ENCODE results near the gene HSPA9. TPM values are rescaled to one million over a fixed set of nuclear protein-coding genes. Genes with fewer than 3 reads are reported as not detected.

Gene HSPA9
- total RNA-seq = 291 TPM
- long read RNA-seq, full-length matches to known transcripts = 608 of 702 reads
- long read RNA-seq, partial matches to known transcripts = 70 of 702 reads
- long read RNA-seq, other reads (novel, unspliced or antisense) = 24 of 702 reads

DNA sequence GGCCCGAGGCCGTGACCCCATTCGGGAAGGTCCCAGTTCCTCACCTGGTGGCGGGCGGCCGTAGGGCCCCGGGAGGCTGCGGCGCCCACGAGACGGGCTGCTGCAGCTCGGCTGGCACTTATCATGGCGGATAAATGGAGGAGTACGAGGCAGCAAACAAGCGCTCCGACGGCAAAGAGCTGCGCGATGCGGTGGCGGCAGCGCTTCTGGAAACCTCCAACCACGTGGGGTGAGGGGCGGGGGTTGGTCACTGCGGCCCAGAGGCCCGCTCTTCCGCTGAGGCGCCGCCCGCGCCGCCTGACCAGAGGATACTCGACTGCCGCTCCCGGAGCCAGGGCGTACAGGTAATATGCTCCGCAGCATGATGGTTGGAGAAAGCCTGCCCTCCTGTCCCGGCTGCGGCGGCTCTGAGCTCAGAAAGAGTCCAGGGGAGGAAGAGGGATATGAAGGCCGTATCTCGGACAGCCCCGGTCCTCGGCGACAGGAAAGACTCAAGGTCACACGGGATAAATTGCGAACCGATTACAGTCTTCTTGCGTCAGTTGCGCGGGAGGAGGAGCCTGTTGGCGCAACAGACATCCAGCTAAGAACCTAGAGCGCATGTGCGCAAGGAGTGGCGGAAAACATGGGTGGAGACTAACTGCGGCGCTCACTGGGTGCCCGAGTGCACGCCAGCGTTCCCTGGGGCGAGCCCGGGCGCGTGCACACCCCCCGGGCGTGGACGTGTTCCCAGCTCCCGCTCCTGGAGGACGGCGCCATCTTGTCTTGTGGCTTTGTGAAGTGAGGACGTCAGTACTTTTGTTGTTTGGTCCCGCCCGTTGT, at the start of gene HSPA9:
HSPA9 (minus strand) TSS at position 208 of the 822 bp plus-strand sequence; CDS start at position 125, 83 bp downstream.
- peak; percentile 97 for DNase-seq
- intact Hi-C loops (cut with micrococcal nuclease) = no loop called here
- peaks cover 42% of the 10 kb centered on the region for H3K4me1 ChIP-seq

DNA sequence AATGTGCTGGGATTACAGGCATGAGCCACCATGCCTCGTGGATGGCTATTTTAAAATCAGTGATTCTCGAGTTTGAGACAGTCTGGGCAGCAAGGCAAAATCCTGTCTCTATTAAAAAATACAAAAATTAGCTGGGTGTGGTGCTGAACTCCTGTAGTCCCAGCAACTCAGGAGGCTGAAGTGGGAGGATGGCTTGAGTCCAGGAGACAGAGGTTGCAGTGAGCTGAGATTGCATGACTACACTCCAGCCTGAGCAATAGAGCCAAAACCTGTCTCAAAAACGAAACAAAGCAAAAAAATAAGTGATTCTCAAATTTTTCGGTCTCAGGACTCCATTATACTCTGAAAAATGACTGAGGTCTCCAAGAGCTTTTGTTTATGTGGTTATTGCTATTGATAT, 47.9 kb upstream of the HSPA9 start:
- H3K36me3 ChIP-seq = no peaks in the 10 kb centered on the region
- no peak for DNase-seq
- H3K4me3 ChIP-seq = no peak overlapping the region
- H3K4me1 ChIP-seq = no peaks in the 10 kb centered on the region
- no peaks in the 10 kb centered on the region for H3K27me3 ChIP-seq (ENCODE audit: low read depth)
- intact Hi-C loops (cut with micrococcal nuclease) = no loop called here
- TF ChIP-seq, protein P1, sequence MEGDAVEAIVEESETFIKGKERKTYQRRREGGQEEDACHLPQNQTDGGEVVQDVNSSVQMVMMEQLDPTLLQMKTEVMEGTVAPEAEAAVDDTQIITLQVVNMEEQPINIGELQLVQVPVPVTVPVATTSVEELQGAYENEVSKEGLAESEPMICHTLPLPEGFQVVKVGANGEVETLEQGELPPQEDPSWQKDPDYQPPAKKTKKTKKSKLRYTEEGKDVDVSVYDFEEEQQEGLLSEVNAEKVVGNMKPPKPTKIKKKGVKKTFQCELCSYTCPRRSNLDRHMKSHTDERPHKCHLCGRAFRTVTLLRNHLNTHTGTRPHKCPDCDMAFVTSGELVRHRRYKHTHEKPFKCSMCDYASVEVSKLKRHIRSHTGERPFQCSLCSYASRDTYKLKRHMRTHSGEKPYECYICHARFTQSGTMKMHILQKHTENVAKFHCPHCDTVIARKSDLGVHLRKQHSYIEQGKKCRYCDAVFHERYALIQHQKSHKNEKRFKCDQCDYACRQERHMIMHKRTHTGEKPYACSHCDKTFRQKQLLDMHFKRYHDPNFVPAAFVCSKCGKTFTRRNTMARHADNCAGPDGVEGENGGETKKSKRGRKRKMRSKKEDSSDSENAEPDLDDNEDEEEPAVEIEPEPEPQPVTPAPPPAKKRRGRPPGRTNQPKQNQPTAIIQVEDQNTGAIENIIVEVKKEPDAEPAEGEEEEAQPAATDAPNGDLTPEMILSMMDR (IDR thresholded peaks at IDR 0.05; ENCODE audit: borderline replicate concordance) = no peak
- no peak overlapping the region for H3K27ac ChIP-seq (replicated peaks)
- no peaks in the 10 kb centered on the region for H3K9me3 ChIP-seq (replicated peaks)

More for the DNA sequence above, at the start of gene HSPA9:
- H3K27ac ChIP-seq (replicated peaks) = peak within 1 kb of the TSS; percentile 98
- peak within 1 kb of the TSS; percentile 85 for H3K4me3 ChIP-seq
- H3K9me3 ChIP-seq (replicated peaks) = no peaks in the 10 kb centered on the region
- TF ChIP-seq, protein P1 (IDR thresholded peaks at IDR 0.05; ENCODE audit: borderline replicate concordance) = peak; percentile 29
- peaks cover 36% of the 10 kb centered on the region for H3K36me3 ChIP-seq
- no peaks in the 10 kb centered on the region for H3K27me3 ChIP-seq (ENCODE audit: low read depth)

- intact Hi-C loops (cut with micrococcal nuclease) = no loop called here
- Histone ChIP-seq H3K27ac (replicated peaks) (no peak overlapping the region), H3K27me3 (ENCODE audit: low read depth) (no peaks in the 10 kb centered on the region), H3K36me3 (no peaks in the 10 kb centered on the region), H3K4me3 (no peak overlapping the region), H3K4me1 (no peaks in the 10 kb centered on the region), H3K9me3 (replicated peaks) (no peaks in the 10 kb centered on the region)
- DNase-seq = no peak
- TF ChIP-seq, protein P1 (IDR thresholded peaks at IDR 0.05; ENCODE audit: borderline replicate concordance) = no peak
These were observed 46.9 kb upstream of the HSPA9 start for GRCh38 chr5:138622051-138622450.

DNA sequence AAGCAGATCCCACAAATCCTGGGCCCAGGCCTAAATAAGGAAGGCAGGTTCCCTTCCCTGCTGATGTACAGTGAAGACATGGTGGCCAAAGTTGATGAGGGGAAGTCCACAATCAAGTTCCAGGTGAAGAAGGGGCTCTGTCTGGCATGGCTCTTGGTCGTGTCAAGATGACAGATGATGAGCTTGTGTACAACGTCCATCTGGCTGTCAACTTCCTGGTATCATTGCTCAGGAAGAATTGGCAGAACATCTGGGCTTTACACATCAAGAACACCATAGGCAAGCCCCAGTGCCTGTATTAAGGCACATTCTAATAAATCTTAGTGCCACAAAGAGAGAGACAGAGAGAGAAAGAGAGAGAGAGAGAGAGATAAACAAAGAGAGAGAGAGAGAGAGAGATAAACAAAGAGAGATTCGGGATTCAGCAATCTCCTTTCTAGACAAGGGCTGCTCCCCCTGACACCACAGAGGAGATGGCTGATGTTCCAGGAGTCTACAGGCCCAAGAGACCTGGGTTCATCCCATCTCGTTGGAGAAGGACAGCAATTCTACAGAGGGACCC, 45.5 kb upstream of the HSPA9 start:
- H3K4me1 ChIP-seq = no peaks in the 10 kb centered on the region
- no peaks in the 10 kb centered on the region for H3K9me3 ChIP-seq (replicated peaks)
- H3K36me3 ChIP-seq = no peaks in the 10 kb centered on the region
- DNase-seq = no peak
- TF ChIP-seq, protein P1 (IDR thresholded peaks at IDR 0.05; ENCODE audit: borderline replicate concordance) = no peak
- H3K27ac ChIP-seq (replicated peaks) = no peak overlapping the region
- no peak overlapping the region for H3K4me3 ChIP-seq
- intact Hi-C loops (cut with micrococcal nuclease) = no loop called here
- H3K27me3 ChIP-seq (ENCODE audit: low read depth) = no peaks in the 10 kb centered on the region

- Histone ChIP-seq H3K27ac (replicated peaks) (no peak overlapping the region), H3K4me3 (no peak overlapping the region), H3K36me3 (no peaks in the 10 kb centered on the region), H3K9me3 (replicated peaks) (no peaks in the 10 kb centered on the region), H3K4me1 (peaks cover 6% of the 10 kb centered on the region), H3K27me3 (ENCODE audit: low read depth) (no peaks in the 10 kb centered on the region)
- intact Hi-C loops (cut with micrococcal nuclease) = no loop called here
- TF ChIP-seq, protein P1 (IDR thresholded peaks at IDR 0.05; ENCODE audit: borderline replicate concordance) = no peak
- no peak for DNase-seq
These were observed 41.3 kb upstream of the HSPA9 start for GRCh38 chr5:138616508-138616907.

All from left ventricle myocardium inferior (tissue), 1 donor.